Esophagus squamous epithelium (tissue), 5 donors: ENCODE measurements around the gene PDE6B. TPM values are rescaled to one million over a fixed set of nuclear protein-coding genes. Genes with fewer than 3 reads are reported as not detected.
"Not testable (repeated sequence)": the region's sequence is repeated elsewhere in the genome, so short reads cannot be mapped to it uniquely, and the experiment has no call there.

ENCODE experiments used
- DNase-seq: peaks from one replicate; lab custom pipeline; 2025; lab: John Stamatoyannopoulos, UW
- H3K27ac ChIP-seq, 4 donors: fragments of 200-600 bp; sonication (generic); one replicate each; pipeline ENCODE4 v1.5.1; 2016 to 2019; ENCODE audit warnings: mild to moderate bottlenecking in 1 of 4
- H3K27me3 ChIP-seq, 4 donors: fragments of 200-600 bp; sonication (generic); 1 replicate in 3 of 4; 2 replicates in 1 of 4; pipeline versions ENCODE4 v1.5.1 to v1.6.0; 2017 to 2021; ENCODE audit warnings: antibody characterized with exemption in 1 of 4
- H3K36me3 ChIP-seq, 3 donors: fragments of 200-600 bp; sonication (generic); one replicate each; pipeline ENCODE4 v1.5.1; 2016 to 2019
- H3K4me1 ChIP-seq, 3 donors: fragments of 200-600 bp; sonication (generic); one replicate each; pipeline ENCODE4 v1.5.1; 2017 to 2019
- H3K4me3 ChIP-seq, 4 donors: fragments of 200-600 bp; sonication (generic); 1 replicate in 3 of 4; 2 replicates in 1 of 4; pipeline ENCODE4 v1.5.1; 2016 to 2019; ENCODE audit warnings: mild to moderate bottlenecking in 2 of 4, moderate library complexity in 1 of 4
- H3K9me3 ChIP-seq, 3 donors: fragments of 200-600 bp; sonication (generic); one replicate each; pipeline ENCODE4 v1.5.1; 2016 to 2019
- CTCF ChIP-seq, 6 experiments: fragments of 450-650 bp in 4 of 6; fragments of 200-600 bp in 2 of 6; sonication (generic) in 2 of 6; IDR thresholded peaks; one replicate each; pipeline ENCODE4 v1.5.1; 2016 to 2019; ENCODE audit warnings: antibody characterized with exemption in 6 of 6, mild to moderate bottlenecking in 4 of 6, moderate library complexity in 4 of 6
- POLR2A ChIP-seq, 4 donors: fragments of 450-650 bp; IDR thresholded peaks; one replicate each; pipeline ENCODE4 v1.6.1; 2017; ENCODE audit warnings: antibody characterized with exemption in 4 of 4, mild to moderate bottlenecking in 4 of 4, moderate library complexity in 3 of 4
- WGBS, 2 donors: methylation state at CpG; one replicate each; pipeline ENCODE4 v1.1.5; 2018; 5-methylcytosine and 5-hydroxymethylcytosine counted together
- intact Hi-C: fragments of 100-400 bp; cut with DNase I; formaldehyde crosslinking; loops from one replicate; pipeline ENCODE4 v1.15.0; 2022
- total RNA-seq, 4 donors: library from RNA; depleted of rRNA; stranded (reverse); fragments of >200 nt; gene quantifications; one replicate each; pipeline ENCODE4 v1.1.0, GENCODE V29; 2016
- donor health status: DM: yes; HTN: yes; CAD: no.

The PDE6B gene
- total RNA-seq, 4 donors from 2014 or later, result 0.19 to 4.4 (median 1.7) TPM

DNA sequence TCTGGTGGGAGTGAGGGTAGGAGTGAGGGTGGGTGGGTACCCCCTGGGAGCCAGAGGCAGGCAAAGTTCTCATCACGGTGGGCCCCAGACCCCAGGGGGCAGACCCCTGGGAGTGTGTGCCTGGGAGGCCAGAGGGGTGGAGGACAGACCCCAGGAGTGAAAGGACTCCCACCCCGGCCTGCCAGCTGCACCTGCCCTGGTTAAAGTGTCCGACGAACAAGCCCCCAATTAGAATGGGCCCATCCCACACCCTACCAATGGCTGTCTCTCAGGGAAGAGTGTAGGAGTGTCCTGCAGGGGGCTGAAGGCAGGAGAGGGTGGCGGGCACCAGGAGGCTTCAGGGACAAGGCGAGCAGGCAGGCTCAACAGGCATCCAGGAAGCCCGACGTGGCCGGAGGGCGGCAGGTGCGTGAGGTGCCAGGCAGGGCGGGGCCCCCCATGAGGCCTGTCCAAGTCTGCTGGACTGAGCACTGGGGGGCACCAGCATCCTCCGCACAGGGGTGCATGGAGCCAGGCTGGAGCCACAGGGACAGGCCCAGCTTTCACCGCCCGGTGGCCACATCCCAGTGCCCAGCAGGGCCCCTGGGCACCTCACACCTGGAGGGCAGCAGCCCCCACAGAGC, 8.7 kb downstream of the PDE6B start:
- no peak for DNase-seq
- Histone ChIP-seq H3K27ac (no peak overlapping the region), H3K4me3 (no peak overlapping the region), H3K4me1 (no peaks in the 10 kb centered on the region), H3K9me3 (peaks cover 0 to 7% (median 0%) of the 10 kb centered on the region in 3 donors), H3K27me3 (peaks cover 0 to 43% (median 0%) of the 10 kb centered on the region in 4 donors), H3K36me3 (no peaks in the 10 kb centered on the region)
- intact Hi-C loops, result no loop called here
- no peak for TF ChIP-seq CTCF (IDR thresholded peaks at IDR 0.05)
- 50 to 59% methylated on average over 2 to 11 of the region's 15 CpGs for WGBS, 2 donors

DNA sequence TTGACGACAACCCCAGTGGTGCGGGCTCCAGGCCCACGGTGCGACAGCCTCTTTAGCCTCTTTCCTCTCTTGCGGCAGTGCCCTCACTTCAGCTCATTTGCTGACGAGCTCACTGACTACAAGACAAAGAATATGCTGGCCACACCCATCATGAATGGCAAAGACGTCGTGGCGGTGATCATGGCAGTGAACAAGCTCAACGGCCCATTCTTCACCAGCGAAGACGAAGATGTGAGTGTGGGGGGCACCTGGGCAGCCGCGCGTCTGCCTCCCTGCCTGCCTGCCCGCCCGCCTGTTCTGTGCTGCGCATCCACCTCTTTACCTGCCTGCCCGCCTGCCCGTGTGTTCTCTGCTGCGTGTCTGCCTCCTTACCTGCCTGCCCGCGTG, 9.2 kb downstream of the PDE6B start:
- WGBS, 2 donors, result 70 to 71% methylated on average over 21 to 22 of the region's 23 CpGs
- Histone ChIP-seq H3K27me3 (peaks cover 0 to 43% (median 0%) of the 10 kb centered on the region in 4 donors), H3K9me3 (peaks cover 0 to 7% (median 0%) of the 10 kb centered on the region in 3 donors), H3K27ac (no peak overlapping the region), H3K4me1 (no peaks in the 10 kb centered on the region), H3K36me3 (no peaks in the 10 kb centered on the region), H3K4me3 (no peak overlapping the region)
- TF ChIP-seq CTCF (IDR thresholded peaks at IDR 0.05), result no peak
- TF ChIP-seq POLR2A (IDR thresholded peaks at IDR 0.05), result no peak
- DNase-seq, result no peak
- intact Hi-C loops, result no loop called here

GRCh38 chr4:635066-635835, 9.9 kb downstream of the PDE6B start:
- H3K36me3 ChIP-seq, H3K4me3 ChIP-seq, H3K27ac ChIP-seq, DNase-seq, H3K9me3 ChIP-seq, intact Hi-C loops, H3K4me1 ChIP-seq: not testable (repeated sequence)
- WGBS, 2 donors, result 78 to 88% methylated on average over 10 to 43 of the region's 46 CpGs
- peaks cover 0 to 37% (median 0%) of the 10 kb centered on the region in 4 donors for H3K27me3 ChIP-seq

GRCh38 chr4:635851-636627, 10.7 kb downstream of the PDE6B start:
- no peaks in the 10 kb centered on the region for H3K36me3 ChIP-seq
- H3K4me3 ChIP-seq, result no peak overlapping the region
- peaks cover 0 to 7% (median 0%) of the 10 kb centered on the region in 3 donors for H3K9me3 ChIP-seq
- 70 to 78% methylated on average over 10 to 16 of the region's 22 CpGs for WGBS, 2 donors
- no peak overlapping the region for H3K27ac ChIP-seq
- no peak for DNase-seq
- intact Hi-C loops, result no loop called here
- peaks cover 0 to 36% (median 0%) of the 10 kb centered on the region in 4 donors for H3K27me3 ChIP-seq
- no peaks in the 10 kb centered on the region for H3K4me1 ChIP-seq
- TF ChIP-seq CTCF (IDR thresholded peaks at IDR 0.05) (no peak), POLR2A (IDR thresholded peaks at IDR 0.05) (no peak)

DNA sequence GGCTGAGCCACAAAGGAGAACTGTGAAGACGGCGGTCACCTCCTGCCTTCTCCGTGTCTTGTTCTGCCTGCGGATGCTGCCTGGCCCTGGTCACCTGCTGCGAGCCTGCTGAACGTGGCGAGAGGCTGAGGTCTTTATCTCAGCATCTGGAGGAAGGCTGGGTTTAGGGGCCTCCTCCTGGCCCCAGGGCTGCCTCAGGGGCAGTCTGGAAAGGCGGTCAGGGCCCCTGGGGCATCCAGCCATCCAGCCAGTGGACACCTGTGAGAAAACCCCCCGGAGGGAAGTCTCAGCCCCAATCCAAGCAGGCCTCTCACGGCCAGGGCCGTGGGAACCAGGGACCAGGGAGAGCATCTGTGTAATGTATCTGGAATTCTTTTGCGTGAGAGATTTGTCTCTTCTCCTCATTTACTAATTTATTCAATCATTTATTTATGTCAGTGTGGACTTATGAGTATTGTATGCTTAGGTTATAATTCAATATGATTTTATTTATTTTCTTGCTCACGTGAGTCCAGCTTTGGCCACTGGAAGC, 11.3 kb downstream of the PDE6B start:
- no peak overlapping the region for H3K27ac ChIP-seq
- peaks cover 0 to 40% (median 0%) of the 10 kb centered on the region in 4 donors for H3K27me3 ChIP-seq

More for the DNA sequence above, 11.3 kb downstream of the PDE6B start:
- DNase-seq, result no peak
- H3K9me3 ChIP-seq, result peaks cover 0 to 13% (median 0%) of the 10 kb centered on the region in 3 donors
- 70 to 80% methylated on average over 4 to 13 of the region's 13 CpGs for WGBS, 2 donors
- H3K4me1 ChIP-seq, result no peaks in the 10 kb centered on the region
- H3K4me3 ChIP-seq, result no peak overlapping the region
- TF ChIP-seq CTCF (IDR thresholded peaks at IDR 0.05), result no peak
- no peak for TF ChIP-seq POLR2A (IDR thresholded peaks at IDR 0.05)
- intact Hi-C loops, result no loop called here
- H3K36me3 ChIP-seq, result no peaks in the 10 kb centered on the region
